T-helper 17 cell (primary cell): Measurements from ENCODE around the gene LRP8. TPM values are rescaled to one million over a fixed set of nuclear protein-coding genes. Genes with fewer than 3 reads are reported as not detected.

Source experiments
- ATAC-seq: fragments of 150-1000 bp; cut with Tn5 transposase; 2 replicates; pipeline ENCODE4 v1.10.0; 2021; ENCODE audit warnings: mild to moderate bottlenecking, moderate library complexity
- DNase-seq, 3 donors: peaks; one replicate each; pipeline versions ENCODE4 v3.0.0 to v3.0.0-alpha.2; 2020 to 2021
- H3K9me3 ChIP-seq: one replicate; pipeline ENCODE4 v1.7.0; 2013; ENCODE audit warnings: low read length, mild to moderate bottlenecking; ENCODE audit not compliant: control insufficient read depth, poor library complexity, severe bottlenecking
- H3K27ac Mint-ChIP-seq: one replicate; pipeline ENCODE4 v1.8.0; 2022; ENCODE audit warnings: mild to moderate bottlenecking, moderate library complexity, mixed read lengths
- H3K27me3 Mint-ChIP-seq: one replicate; pipeline ENCODE4 v1.8.0; 2022; ENCODE audit warnings: mixed read lengths
- H3K36me3 Mint-ChIP-seq: one replicate; pipeline ENCODE4 v1.8.0; 2022; ENCODE audit warnings: low read depth, mixed read lengths
- H3K4me1 Mint-ChIP-seq: one replicate; pipeline ENCODE4 v1.8.0; 2022; ENCODE audit warnings: mild to moderate bottlenecking, mixed read lengths
- H3K4me3 Mint-ChIP-seq: one replicate; pipeline ENCODE4 v1.8.0; 2022; ENCODE audit warnings: mild to moderate bottlenecking, moderate library complexity, mixed read lengths
- total RNA-seq, 4 donors: library from RNA in 2 of 4; stranded (reverse) in 2 of 4; gene quantifications; one replicate each; pipeline ENCODE4 v1.2.3 and lab custom pipeline; 2022 to 2026

Gene LRP8
- total RNA-seq, 2 donors from 2014 or later: 15.1 to 18.6 TPM

- Mint-ChIP-seq H3K27me3 (no peaks in the 10 kb centered on the region), H3K4me3 (no peak overlapping the region), H3K4me1 (peaks cover 10% of the 10 kb centered on the region), H3K27ac (no peak overlapping the region), H3K36me3 (peaks cover 5% of the 10 kb centered on the region)
- H3K9me3 ChIP-seq: no peaks in the 10 kb centered on the region
- ATAC-seq (no peak), DNase-seq (no peak)
Measured at GRCh38 chr1:53341521-53341895, 13.6 kb upstream of the LRP8 start.

DNA sequence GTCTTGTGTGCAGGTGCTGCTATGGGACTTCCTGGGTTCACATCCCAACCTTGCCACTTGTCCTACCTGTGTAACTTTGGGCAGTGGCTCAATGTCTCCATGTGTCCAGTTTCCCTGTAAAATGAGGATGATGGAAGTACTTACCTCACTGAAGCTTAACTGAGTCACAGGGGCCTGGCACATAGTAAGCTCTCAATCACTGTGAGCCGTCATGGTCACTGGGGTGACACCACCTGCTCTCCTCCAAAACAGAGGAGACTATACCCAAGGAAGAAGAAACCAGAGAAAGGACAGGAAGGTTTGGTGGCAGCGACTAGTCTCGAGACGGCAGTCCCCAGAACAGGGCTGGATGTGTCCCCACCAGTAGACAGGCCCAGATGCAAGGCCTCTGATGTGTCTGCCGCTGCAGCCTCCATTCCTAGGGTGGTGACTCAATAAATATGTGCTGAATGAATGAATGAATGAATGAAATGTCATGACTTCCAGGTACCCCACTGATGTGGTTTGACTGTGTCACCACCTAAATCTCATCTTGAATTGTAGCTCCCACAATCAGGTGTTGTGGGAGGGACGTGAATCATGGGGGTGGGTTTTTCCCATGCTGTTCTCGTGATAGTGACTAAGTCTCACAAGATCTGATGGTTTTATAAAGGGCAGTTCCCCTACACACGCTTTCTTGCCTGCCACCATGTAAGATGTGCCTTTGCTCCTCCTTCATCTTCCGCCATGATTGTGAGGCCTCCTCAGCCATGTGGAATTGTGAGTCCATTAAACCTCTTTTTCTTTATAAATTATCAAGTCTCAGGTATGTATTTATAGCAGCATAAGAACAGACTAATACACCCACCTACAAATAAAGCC is 13.0 kb upstream of the LRP8 start:
- Mint-ChIP-seq H3K4me1 (peaks cover 11% of the 10 kb centered on the region), H3K27me3 (no peaks in the 10 kb centered on the region), H3K4me3 (no peak overlapping the region), H3K27ac (no peak overlapping the region), H3K36me3 (peaks cover 5% of the 10 kb centered on the region)
- no peak for DNase-seq
- ATAC-seq: no peak
- H3K9me3 ChIP-seq: no peaks in the 10 kb centered on the region

DNA sequence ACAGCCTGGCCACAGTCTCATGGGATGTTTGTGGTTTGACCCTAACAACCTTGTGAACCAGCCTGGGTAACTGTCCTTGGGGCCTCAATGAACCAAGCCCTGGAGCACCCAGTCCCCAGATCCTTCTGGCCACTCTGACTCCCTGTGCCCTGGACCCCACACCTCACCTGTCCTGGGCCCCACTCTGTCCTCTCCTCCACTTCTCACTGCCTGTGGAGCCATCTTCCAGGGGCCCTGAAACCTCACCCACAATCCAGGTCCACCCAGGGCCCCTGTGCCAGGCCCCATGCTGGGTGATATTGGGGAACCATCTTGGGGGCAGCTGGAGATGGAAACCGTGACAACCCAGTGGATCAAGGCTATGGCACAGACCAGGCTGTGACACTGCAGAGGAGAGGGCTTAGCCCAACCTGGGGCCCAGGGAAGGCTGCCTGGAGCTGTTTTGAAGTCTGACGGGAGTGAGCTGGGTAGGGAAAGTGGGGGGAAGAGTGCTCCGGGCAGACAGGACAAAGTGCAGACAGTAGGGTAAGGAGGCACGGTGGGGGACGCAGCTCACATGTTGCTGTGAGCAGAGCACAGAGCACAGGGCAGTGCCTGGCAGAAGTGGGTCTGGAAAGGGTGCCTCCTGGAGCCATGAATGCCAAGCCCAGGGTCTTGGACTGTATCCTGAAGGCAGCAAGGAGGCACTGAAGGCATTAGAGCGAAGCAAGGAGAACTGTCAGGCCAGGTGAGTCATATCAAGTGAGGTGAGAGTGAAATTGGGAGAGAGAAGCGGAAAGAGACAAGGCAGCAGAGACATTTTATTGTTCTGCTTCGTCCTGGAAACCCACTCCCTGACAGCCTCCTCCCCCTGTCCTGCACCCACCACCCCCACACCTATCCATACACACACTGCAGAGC is 12.1 kb upstream of the LRP8 start:
- H3K27ac Mint-ChIP-seq: no peak overlapping the region
- no peak for ATAC-seq
- DNase-seq: no peak
- peaks cover 5% of the 10 kb centered on the region for H3K36me3 Mint-ChIP-seq
- no peak overlapping the region for H3K4me3 Mint-ChIP-seq
- H3K4me1 Mint-ChIP-seq: peaks cover 19% of the 10 kb centered on the region
- H3K9me3 ChIP-seq: no peaks in the 10 kb centered on the region
- no peaks in the 10 kb centered on the region for H3K27me3 Mint-ChIP-seq

GRCh38 chr1:53338423-53338822 is 10.6 kb upstream of the LRP8 start:
- no peak overlapping the region for H3K27ac Mint-ChIP-seq

DNA sequence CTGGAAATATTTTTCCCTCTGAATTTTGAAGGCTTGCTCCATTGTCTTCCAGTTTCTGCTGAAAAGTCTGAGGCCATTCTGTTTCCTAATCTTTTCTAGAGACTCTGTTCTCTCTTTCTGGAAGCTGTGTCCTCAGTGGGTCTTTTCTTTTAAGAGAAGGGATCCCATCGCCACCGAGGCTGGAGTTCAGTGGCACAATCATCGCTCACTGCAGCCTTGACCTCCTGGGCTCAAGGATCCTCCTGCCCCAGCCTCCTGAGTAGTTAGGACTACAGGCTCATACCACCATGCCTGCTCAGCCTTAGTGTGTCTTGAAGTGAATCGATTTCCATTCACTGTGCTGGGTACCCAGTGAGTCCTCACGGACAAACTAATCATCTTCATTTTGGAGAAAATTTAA is 9.6 kb upstream of the LRP8 start:
- DNase-seq (no peak), ATAC-seq (no peak)
- peaks cover 5% of the 10 kb centered on the region for H3K36me3 Mint-ChIP-seq
- no peaks in the 10 kb centered on the region for H3K27me3 Mint-ChIP-seq
- peaks cover 25% of the 10 kb centered on the region for H3K4me1 Mint-ChIP-seq
- H3K9me3 ChIP-seq: no peaks in the 10 kb centered on the region
- no peak overlapping the region for H3K27ac Mint-ChIP-seq
- no peak overlapping the region for H3K4me3 Mint-ChIP-seq

More at GRCh38 chr1:53338423-53338822, 10.6 kb upstream of the LRP8 start:
- H3K9me3 ChIP-seq: no peaks in the 10 kb centered on the region
- H3K4me1 Mint-ChIP-seq: peaks cover 25% of the 10 kb centered on the region
- ATAC-seq (no peak), DNase-seq (no peak)
- H3K36me3 Mint-ChIP-seq: peaks cover 5% of the 10 kb centered on the region
- H3K27me3 Mint-ChIP-seq: no peaks in the 10 kb centered on the region
- no peak overlapping the region for H3K4me3 Mint-ChIP-seq

GRCh38 chr1:53336146-53336545 is 8.3 kb upstream of the LRP8 start:
- no peak overlapping the region for H3K4me3 Mint-ChIP-seq
- H3K36me3 Mint-ChIP-seq: peaks cover 5% of the 10 kb centered on the region
- no peaks in the 10 kb centered on the region for H3K27me3 Mint-ChIP-seq
- no peak overlapping the region for H3K27ac Mint-ChIP-seq
- ATAC-seq (no peak), DNase-seq (no peak)
- H3K9me3 ChIP-seq: no peaks in the 10 kb centered on the region
- peaks cover 30% of the 10 kb centered on the region for H3K4me1 Mint-ChIP-seq

- Mint-ChIP-seq H3K4me3 (no peak overlapping the region), H3K27ac (peak overlapping the region; percentile 16), H3K27me3 (no peaks in the 10 kb centered on the region), H3K36me3 (peaks cover 5% of the 10 kb centered on the region), H3K4me1 (peaks cover 30% of the 10 kb centered on the region)
- no peak for ATAC-seq
- no peaks in the 10 kb centered on the region for H3K9me3 ChIP-seq
- DNase-seq: no peak
Measured at GRCh38 chr1:53335661-53336060, 7.8 kb upstream of the LRP8 start.

DNA sequence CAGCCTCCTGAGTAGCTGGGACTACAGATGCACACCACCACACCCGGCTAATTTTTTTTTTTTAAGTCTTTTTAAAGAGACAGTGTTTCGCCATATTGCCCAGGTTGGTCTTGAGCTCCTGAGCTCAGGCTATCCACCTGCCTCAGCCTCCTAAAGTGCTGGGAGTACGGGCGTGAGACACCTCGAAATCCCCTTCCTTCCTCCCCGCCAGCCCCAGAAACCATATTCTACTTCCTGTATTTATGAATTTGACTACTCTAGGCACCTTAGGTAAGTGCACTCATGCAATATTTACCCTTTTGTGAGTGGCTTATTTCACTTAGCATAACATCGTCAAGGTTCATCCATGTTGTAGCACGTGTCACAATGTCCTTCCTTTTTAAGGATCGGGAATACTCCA is 6.9 kb upstream of the LRP8 start:
- DNase-seq (no peak), ATAC-seq (peak; percentile 57)
- no peaks in the 10 kb centered on the region for H3K27me3 Mint-ChIP-seq
- H3K9me3 ChIP-seq: no peaks in the 10 kb centered on the region
- peaks cover 3% of the 10 kb centered on the region for H3K36me3 Mint-ChIP-seq
- H3K4me3 Mint-ChIP-seq: no peak overlapping the region
- peak overlapping the region; percentile 16 for H3K27ac Mint-ChIP-seq
- H3K4me1 Mint-ChIP-seq: peaks cover 30% of the 10 kb centered on the region

DNA sequence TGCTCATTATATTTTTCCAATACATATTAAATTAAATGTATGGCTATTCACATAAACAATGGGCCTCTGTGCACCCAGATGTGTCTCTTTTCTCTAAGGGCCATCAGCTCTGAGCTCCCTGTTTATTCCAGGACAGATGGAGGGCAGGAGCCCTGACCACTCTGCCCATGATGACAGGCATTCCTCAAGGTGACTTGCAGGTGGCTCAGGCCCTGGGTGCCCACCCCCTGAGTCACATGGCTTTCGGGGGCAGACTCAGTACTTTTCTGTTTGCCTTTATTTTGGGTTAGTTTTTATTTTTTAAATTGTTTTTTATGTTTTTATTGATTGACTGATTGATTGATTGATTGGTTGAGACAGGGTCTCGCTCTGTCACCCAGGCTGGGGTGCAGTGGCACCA is 6.4 kb upstream of the LRP8 start:
- H3K36me3 Mint-ChIP-seq: peaks cover 3% of the 10 kb centered on the region
- no peaks in the 10 kb centered on the region for H3K9me3 ChIP-seq
- H3K4me1 Mint-ChIP-seq: peaks cover 31% of the 10 kb centered on the region
- no peaks in the 10 kb centered on the region for H3K27me3 Mint-ChIP-seq
- ATAC-seq (no peak), DNase-seq (no peak)
- no peak overlapping the region for H3K4me3 Mint-ChIP-seq
- H3K27ac Mint-ChIP-seq: peak overlapping the region; percentile 16

GRCh38 chr1:53332833-53333232 is 5.0 kb upstream of the LRP8 start:
- peaks cover 31% of the 10 kb centered on the region for H3K4me1 Mint-ChIP-seq
- no peak overlapping the region for H3K27ac Mint-ChIP-seq
- peaks cover under 1% of the 10 kb centered on the region for H3K36me3 Mint-ChIP-seq
- no peaks in the 10 kb centered on the region for H3K27me3 Mint-ChIP-seq
- DNase-seq (no peak), ATAC-seq (no peak)
- no peaks in the 10 kb centered on the region for H3K9me3 ChIP-seq
- H3K4me3 Mint-ChIP-seq: no peak overlapping the region

DNA sequence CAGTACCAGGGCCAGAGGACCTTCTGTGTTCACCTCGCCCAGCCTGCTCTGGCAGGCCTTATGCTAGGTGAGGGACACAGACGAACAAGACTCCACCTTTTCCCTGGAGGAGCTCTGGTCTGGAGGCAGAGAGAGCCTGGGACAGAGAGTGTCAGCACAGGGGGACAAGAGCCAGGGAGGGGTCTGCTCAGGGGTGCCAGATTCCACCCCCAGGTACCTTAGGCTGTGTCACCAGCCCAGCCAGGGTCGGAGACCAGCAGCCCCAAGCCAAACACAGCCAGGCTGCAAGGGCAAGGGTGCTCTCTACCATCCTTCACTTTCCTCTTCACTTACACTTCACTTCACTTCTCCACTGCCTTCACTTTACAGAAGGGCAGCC is 4.3 kb upstream of the LRP8 start:
- DNase-seq: no peak
- Mint-ChIP-seq H3K36me3 (no peaks in the 10 kb centered on the region), H3K27me3 (no peaks in the 10 kb centered on the region), H3K27ac (no peak overlapping the region), H3K4me3 (no peak overlapping the region), H3K4me1 (peaks cover 31% of the 10 kb centered on the region)
- H3K9me3 ChIP-seq: no peaks in the 10 kb centered on the region
- ATAC-seq: no peak

- Mint-ChIP-seq H3K27ac (peak overlapping the region; percentile 84), H3K4me3 (no peak overlapping the region), H3K27me3 (no peaks in the 10 kb centered on the region), H3K4me1 (peaks cover 36% of the 10 kb centered on the region), H3K36me3 (no peaks in the 10 kb centered on the region)
- ATAC-seq: no peak
- DNase-seq: no peak
- H3K9me3 ChIP-seq: no peaks in the 10 kb centered on the region
Measured at GRCh38 chr1:53331446-53332185, 3.7 kb upstream of the LRP8 start.

DNA sequence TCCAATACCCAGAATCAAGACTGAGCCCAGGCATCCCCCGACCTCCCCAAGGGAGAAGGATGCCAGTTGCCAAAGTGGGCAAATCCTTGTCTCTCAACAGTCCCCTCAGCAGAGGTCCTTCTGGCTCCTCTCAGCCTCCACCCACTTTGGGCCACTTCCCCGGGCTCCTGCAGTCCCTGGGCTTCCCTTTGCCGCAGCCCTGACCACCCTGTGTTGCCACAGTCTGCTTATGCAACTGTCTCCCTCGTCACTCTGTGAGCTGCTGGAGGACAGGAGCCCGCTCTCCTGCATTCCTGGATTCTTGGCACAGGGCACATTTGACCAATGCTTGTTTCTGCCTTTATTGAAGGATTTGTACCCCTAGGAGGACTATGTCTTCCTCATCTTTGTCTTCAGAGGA is 2.9 kb upstream of the LRP8 start:
- Mint-ChIP-seq H3K27ac (peak overlapping the region; percentile 84), H3K27me3 (no peaks in the 10 kb centered on the region), H3K36me3 (no peaks in the 10 kb centered on the region), H3K4me1 (peaks cover 38% of the 10 kb centered on the region), H3K4me3 (no peak overlapping the region)
- peak in 1 of 3 donors; percentile 4 for DNase-seq
- ATAC-seq: no peak
- H3K9me3 ChIP-seq: no peaks in the 10 kb centered on the region
